Thoracic aorta (tissue), 2 donors: ENCODE measurements around the gene ADCY2. TPM values are rescaled to one million over a fixed set of nuclear protein-coding genes. Genes with fewer than 3 reads are reported as not detected.

Experiments used
- ATAC-seq: fragments of 150-250 bp; one replicate; pipeline ENCODE4 v1.8.0; 2017; ENCODE audit warnings: low read depth; ENCODE audit not compliant: insufficient number of reproducible peaks, low FRiP score
- DNase-seq: peaks from one replicate; pipeline ENCODE4 v3.0.0-alpha.2; 2020; ENCODE audit warnings: low spot score
- H3K27ac ChIP-seq, 2 donors: fragments of 200-600 bp; sonication (generic); 1 replicate in 1 of 2; 2 replicates in 1 of 2; pipeline ENCODE4 v1.5.1; 2016; ENCODE audit warnings: mild to moderate bottlenecking in 2 of 2, moderate library complexity in 2 of 2
- H3K27me3 ChIP-seq: fragments of 200-600 bp; sonication (generic); replicated peaks from 2 replicates; pipeline ENCODE4 v1.6.0; 2016; ENCODE audit warnings: mild to moderate bottlenecking; ENCODE audit not compliant: insufficient read depth
- H3K36me3 ChIP-seq: fragments of 200-600 bp; sonication (generic); one replicate; pipeline ENCODE4 v1.5.1; 2016
- H3K4me1 ChIP-seq, 2 donors: fragments of 200-600 bp; sonication (generic); 1 replicate in 1 of 2; 2 replicates in 1 of 2; pipeline versions ENCODE4 v1.5.1 to v1.6.0; 2016; ENCODE audit warnings: low read depth in 2 of 2, mild to moderate bottlenecking in 1 of 2; ENCODE audit not compliant: control insufficient read depth in 1 of 2
- H3K4me3 ChIP-seq: fragments of 200-600 bp; sonication (generic); 2 replicates; pipeline ENCODE4 v1.5.1; 2016; ENCODE audit warnings: mild to moderate bottlenecking
- H3K9me3 ChIP-seq: fragments of 200-600 bp; sonication (generic); 2 replicates; pipeline ENCODE4 v1.5.1; 2016
- CTCF ChIP-seq: fragments of 200-600 bp; sonication (generic); IDR thresholded peaks from one replicate; pipeline ENCODE4 v1.5.1; 2019; ENCODE audit warnings: antibody characterized with exemption
- total RNA-seq, 2 donors: library from RNA; depleted of rRNA; stranded (reverse); fragments of >200 nt; gene quantifications; one replicate each; pipeline versions ENCODE4 v1.1.0 to v1.2.3, GENCODE V29; 2016

Gene ADCY2
- total RNA-seq, 2 donors from 2014 or later: 5.0 to 14.8 TPM

GRCh38 chr5:7515284-7515914 is 119.5 kb downstream of the ADCY2 start:
- ATAC-seq (no peak), DNase-seq (no peak)
- Histone ChIP-seq H3K27ac (no peak overlapping the region), H3K9me3 (no peaks in the 10 kb centered on the region), H3K4me3 (no peak overlapping the region), H3K27me3 (no peaks in the 10 kb centered on the region), H3K4me1 (no peaks in the 10 kb centered on the region), H3K36me3 (no peaks in the 10 kb centered on the region)
- TF ChIP-seq CTCF: no peak

GRCh38 chr5:7516253-7516652 is 120.3 kb downstream of the ADCY2 start:
- Histone ChIP-seq H3K36me3 (no peaks in the 10 kb centered on the region), H3K27ac (no peak overlapping the region), H3K4me3 (no peak overlapping the region), H3K27me3 (no peaks in the 10 kb centered on the region), H3K4me1 (no peaks in the 10 kb centered on the region), H3K9me3 (no peaks in the 10 kb centered on the region)
- ATAC-seq (no peak), DNase-seq (no peak)
- no peak for TF ChIP-seq CTCF

GRCh38 chr5:7517006-7517405 is 121.1 kb downstream of the ADCY2 start:
- no peak for ATAC-seq
- no peak for TF ChIP-seq CTCF
- no peak overlapping the region for H3K4me3 ChIP-seq
- no peaks in the 10 kb centered on the region for H3K9me3 ChIP-seq
- H3K27me3 ChIP-seq: no peaks in the 10 kb centered on the region
- H3K4me1 ChIP-seq: no peaks in the 10 kb centered on the region
- no peak for DNase-seq
- no peak overlapping the region for H3K27ac ChIP-seq
- no peaks in the 10 kb centered on the region for H3K36me3 ChIP-seq

GRCh38 chr5:7518947-7519560 is 123.1 kb downstream of the ADCY2 start:
- Histone ChIP-seq H3K4me3 (no peak overlapping the region), H3K9me3 (no peaks in the 10 kb centered on the region), H3K36me3 (no peaks in the 10 kb centered on the region), H3K27me3 (no peaks in the 10 kb centered on the region), H3K27ac (no peak overlapping the region), H3K4me1 (peaks cover 3 to 5% of the 10 kb centered on the region in 2 donors)
- no peak for ATAC-seq
- no peak for TF ChIP-seq CTCF
- DNase-seq: no peak

- DNase-seq: no peak
- Histone ChIP-seq H3K27me3 (no peaks in the 10 kb centered on the region), H3K9me3 (no peaks in the 10 kb centered on the region), H3K4me1 (peaks cover 3 to 5% of the 10 kb centered on the region in 2 donors), H3K27ac (no peak overlapping the region), H3K4me3 (no peak overlapping the region), H3K36me3 (no peaks in the 10 kb centered on the region)
- no peak for TF ChIP-seq CTCF
- no peak for ATAC-seq
Measured at GRCh38 chr5:7519564-7519963, 123.6 kb downstream of the ADCY2 start.
